Calu3 (cell line): Measurements from ENCODE around the gene OR11A1. TPM values are rescaled to one million over a fixed set of nuclear protein-coding genes. Genes with fewer than 3 reads are reported as not detected.

Source experiments
- BruUV-seq: library from RNA; stranded (reverse); fragments of 400-500 nt; replicated peaks from 2 replicates; lab custom pipeline; 2021; lab: Mats Ljungman, UMichigan
- CTCF ChIA-PET: fragments of 300-600 bp; sonication (Branson Sonifier 250); formaldehyde crosslinking; loops from one replicate; lab custom pipeline; 2022; ENCODE audit warnings: antibody characterized with exemption; lab: Charles Lee
- DNase-seq: peaks from one replicate; pipeline ENCODE4 v3.0.0; 2022
- H3K27ac Mint-ChIP-seq: one replicate; pipeline ENCODE4 v1.8.0; 2022; ENCODE audit warnings: mixed read lengths; ENCODE audit not compliant: unreplicated experiment
- H3K27me3 Mint-ChIP-seq: one replicate; pipeline ENCODE4 v1.8.0; 2022; ENCODE audit warnings: mixed read lengths; ENCODE audit not compliant: unreplicated experiment
- H3K36me3 Mint-ChIP-seq: one replicate; pipeline ENCODE4 v1.8.0; 2022; ENCODE audit warnings: mild to moderate bottlenecking, moderate library complexity, mixed read lengths; ENCODE audit not compliant: insufficient read depth, unreplicated experiment
- H3K4me1 Mint-ChIP-seq: one replicate; pipeline ENCODE4 v1.8.0; 2022; ENCODE audit warnings: mild to moderate bottlenecking, low read depth, mixed read lengths; ENCODE audit not compliant: unreplicated experiment
- H3K4me3 Mint-ChIP-seq: one replicate; pipeline ENCODE4 v1.8.0; 2022; ENCODE audit warnings: mild to moderate bottlenecking, low read depth, moderate library complexity, mixed read lengths; ENCODE audit not compliant: unreplicated experiment
- H3K9me3 Mint-ChIP-seq: one replicate; pipeline ENCODE4 v1.8.0; 2022; ENCODE audit warnings: low read depth, mixed read lengths; ENCODE audit not compliant: unreplicated experiment
- CTCF ChIP-seq: fragments of 200-600 bp; IDR thresholded peaks from one replicate; pipeline ENCODE4 v1.8.0; 2022; ENCODE audit warnings: antibody characterized with exemption; ENCODE audit not compliant: unreplicated experiment
- intact Hi-C: fragments of 100-400 bp; cut with micrococcal nuclease; formaldehyde crosslinking; loops from one replicate; pipeline ENCODE4 v1.10.0; 2022; ENCODE audit not compliant: unreplicated experiment
- total RNA-seq: library from RNA; stranded (reverse); gene quantifications from 2 replicates; pipeline ENCODE4 v1.2.3, GENCODE V29; 2022

Gene OR11A1
- total RNA-seq, 1 experiment from 2014 or later, result not detected

GRCh38 chr6:29491574-29491973, 34.7 kb upstream of the OR11A1 start:
- Mint-ChIP-seq H3K27me3 (no peaks in the 10 kb centered on the region), H3K4me1 (peaks cover 13% of the 10 kb centered on the region), H3K9me3 (no peaks in the 10 kb centered on the region), H3K4me3 (no peak overlapping the region), H3K36me3 (no peaks in the 10 kb centered on the region), H3K27ac (no peak overlapping the region)
- no peak for TF ChIP-seq CTCF
- BruUV-seq, result no TSS peak
- intact Hi-C loops, result no loop called here
- DNase-seq, result no peak
- CTCF ChIA-PET, result no interaction called here

- no TSS peak for BruUV-seq
- CTCF ChIA-PET, result no interaction called here
- Mint-ChIP-seq H3K9me3 (no peaks in the 10 kb centered on the region), H3K36me3 (no peaks in the 10 kb centered on the region), H3K27ac (no peak overlapping the region), H3K27me3 (no peaks in the 10 kb centered on the region), H3K4me3 (no peak overlapping the region), H3K4me1 (peaks cover 13% of the 10 kb centered on the region)
- DNase-seq, result no peak
- no peak for TF ChIP-seq CTCF
- intact Hi-C loops, result no loop called here
These were observed 33.7 kb upstream of the OR11A1 start for GRCh38 chr6:29490552-29490951.

- no TSS peak for BruUV-seq
These were observed 33.2 kb upstream of the OR11A1 start for GRCh38 chr6:29490055-29490454.

GRCh38 chr6:29489286-29489685, 32.4 kb upstream of the OR11A1 start:
- no peak for TF ChIP-seq CTCF
- Mint-ChIP-seq H3K27ac (no peak overlapping the region), H3K36me3 (no peaks in the 10 kb centered on the region), H3K4me3 (no peak overlapping the region), H3K4me1 (peaks cover under 1% of the 10 kb centered on the region), H3K27me3 (no peaks in the 10 kb centered on the region), H3K9me3 (no peaks in the 10 kb centered on the region)
- CTCF ChIA-PET, result no interaction called here
- DNase-seq, result no peak
- BruUV-seq, result no TSS peak
- intact Hi-C loops, result no loop called here

More at GRCh38 chr6:29490055-29490454, 33.2 kb upstream of the OR11A1 start:
- no peak overlapping the region for H3K4me3 Mint-ChIP-seq
- no peaks in the 10 kb centered on the region for H3K9me3 Mint-ChIP-seq
- intact Hi-C loops, result no loop called here
- no peaks in the 10 kb centered on the region for H3K36me3 Mint-ChIP-seq
- peaks cover 8% of the 10 kb centered on the region for H3K4me1 Mint-ChIP-seq
- H3K27ac Mint-ChIP-seq, result no peak overlapping the region
- DNase-seq, result no peak
- TF ChIP-seq CTCF, result no peak
- CTCF ChIA-PET, result no interaction called here
- H3K27me3 Mint-ChIP-seq, result no peaks in the 10 kb centered on the region
